ENCODE results near the gene BHLHE40.

Gene BHLHE40

GRCh38 chr3:5005367-5005766 is 26.1 kb downstream of the BHLHE40 start:
- no peak for DNase-seq (ENCODE audit: low spot score)
- no peak for TF ChIP-seq CTCF (IDR thresholded peaks at IDR 0.05; ENCODE audit: extremely low read depth, missing control alignments)

GRCh38 chr3:5006755-5007202 is 27.5 kb downstream of the BHLHE40 start:
- no peak for TF ChIP-seq CTCF (IDR thresholded peaks at IDR 0.05; ENCODE audit: extremely low read depth, missing control alignments)
- DNase-seq (ENCODE audit: low spot score): peak; percentile 82

- DNase-seq (ENCODE audit: low spot score): no peak
- TF ChIP-seq CTCF (IDR thresholded peaks at IDR 0.05; ENCODE audit: extremely low read depth, missing control alignments): no peak
These were observed 28.6 kb downstream of the BHLHE40 start for GRCh38 chr3:5007873-5008272.

- TF ChIP-seq CTCF (IDR thresholded peaks at IDR 0.05; ENCODE audit: extremely low read depth, missing control alignments): no peak
- no peak for DNase-seq (ENCODE audit: low spot score)
These were observed 30.4 kb downstream of the BHLHE40 start for GRCh38 chr3:5009506-5010109.

- no peak for TF ChIP-seq CTCF (IDR thresholded peaks at IDR 0.05; ENCODE audit: extremely low read depth, missing control alignments)
- no peak for DNase-seq (ENCODE audit: low spot score)
These were observed 30.9 kb downstream of the BHLHE40 start for GRCh38 chr3:5010140-5010539.

- TF ChIP-seq CTCF (IDR thresholded peaks at IDR 0.05; ENCODE audit: extremely low read depth, missing control alignments): no peak
- DNase-seq (ENCODE audit: low spot score): no peak
These were observed 31.7 kb downstream of the BHLHE40 start for GRCh38 chr3:5010706-5011554.

GRCh38 chr3:5011555-5012256 is 32.5 kb downstream of the BHLHE40 start:
- no peak for TF ChIP-seq CTCF (IDR thresholded peaks at IDR 0.05; ENCODE audit: extremely low read depth, missing control alignments)
- DNase-seq (ENCODE audit: low spot score): peak; percentile 73
